ENCODE results near the gene SFXN5. TPM values are rescaled to one million over a fixed set of nuclear protein-coding genes. Genes with fewer than 3 reads are reported as not detected.
"Not testable (repeated sequence)": the region's sequence is repeated elsewhere in the genome, so short reads cannot be mapped to it uniquely, and the experiment has no call there.

The SFXN5 gene
- total and polyA plus RNA-seq, 3 donors from 2014 or later: 24.0 to 32.2 (median 25.4) TPM

- no peak for DNase-seq
- Histone ChIP-seq H3K4me1 (peaks cover 17% of the 10 kb centered on the region), H3K9me3 (no peaks in the 10 kb centered on the region), H3K27ac (peak overlapping the region in 1 of 2 donors; percentile 94), H3K27me3 (no peaks in the 10 kb centered on the region), H3K36me3 (ENCODE audit: low read depth, missing control alignments) (no peaks in the 10 kb centered on the region), H3K4me3 (peak overlapping the region; percentile 77 to 78)
- intact Hi-C loops (cut with DNase I; ENCODE audit: low total_unique reads): no loop called here
- 11 to 13% methylated on average over 29 of the region's 29 CpGs for WGBS, 2 donors
- TF ChIP-seq CTCF (IDR thresholded peaks at IDR 0.05) (no peak), POLR2A (IDR thresholded peaks at IDR 0.05) (no peak)
Measured at GRCh38 chr2:73069855-73070642, 1.5 kb downstream of the SFXN5 start.

- no peaks in the 10 kb centered on the region for H3K27me3 ChIP-seq
- no peak for DNase-seq
- no peak overlapping the region for H3K27ac ChIP-seq
- 52 to 58% methylated on average over 7 of the region's 7 CpGs for WGBS, 2 donors
- peaks cover 17% of the 10 kb centered on the region for H3K4me1 ChIP-seq
- peak overlapping the region in 1 of 2 donors; percentile 78 for H3K4me3 ChIP-seq
- intact Hi-C loops (cut with DNase I; ENCODE audit: low total_unique reads): no loop called here
- no peak for TF ChIP-seq POLR2A (IDR thresholded peaks at IDR 0.05)
- TF ChIP-seq CTCF (IDR thresholded peaks at IDR 0.05): no peak
- no peaks in the 10 kb centered on the region for H3K36me3 ChIP-seq (ENCODE audit: low read depth, missing control alignments)
- no peaks in the 10 kb centered on the region for H3K9me3 ChIP-seq
Measured at GRCh38 chr2:73069041-73069854, 2.3 kb downstream of the SFXN5 start.

- Histone ChIP-seq H3K27ac (no peak overlapping the region), H3K9me3 (no peaks in the 10 kb centered on the region), H3K36me3 (ENCODE audit: low read depth, missing control alignments) (no peaks in the 10 kb centered on the region), H3K4me1 (peaks cover 17% of the 10 kb centered on the region), H3K4me3 (no peak overlapping the region), H3K27me3 (no peaks in the 10 kb centered on the region)
- WGBS, 2 donors: 87 to 97% methylated on average over 2 of the region's 2 CpGs
- TF ChIP-seq POLR2A (IDR thresholded peaks at IDR 0.05) (no peak), CTCF (IDR thresholded peaks at IDR 0.05) (no peak)
- intact Hi-C loops (cut with DNase I; ENCODE audit: low total_unique reads): no loop called here
- DNase-seq: no peak
Measured at GRCh38 chr2:73068147-73068546, 3.4 kb downstream of the SFXN5 start.

GRCh38 chr2:73067043-73067442 is 4.5 kb downstream of the SFXN5 start:
- no peak overlapping the region for H3K4me3 ChIP-seq
- no peaks in the 10 kb centered on the region for H3K27me3 ChIP-seq
- no peak overlapping the region for H3K27ac ChIP-seq
- no peak for DNase-seq
- no peaks in the 10 kb centered on the region for H3K36me3 ChIP-seq (ENCODE audit: low read depth, missing control alignments)
- intact Hi-C loops (cut with DNase I; ENCODE audit: low total_unique reads): no loop called here
- TF ChIP-seq POLR2A (IDR thresholded peaks at IDR 0.05) (no peak), CTCF (IDR thresholded peaks at IDR 0.05) (no peak)
- peaks cover 11% of the 10 kb centered on the region for H3K4me1 ChIP-seq
- 90 to 94% methylated on average over 2 of the region's 2 CpGs for WGBS, 2 donors
- no peaks in the 10 kb centered on the region for H3K9me3 ChIP-seq

- H3K4me1 ChIP-seq; H3K36me3 ChIP-seq (ENCODE audit: low read depth, missing control alignments); H3K27ac ChIP-seq; DNase-seq; intact Hi-C loops (cut with DNase I; ENCODE audit: low total_unique reads); H3K4me3 ChIP-seq; H3K27me3 ChIP-seq; H3K9me3 ChIP-seq: not testable (repeated sequence)
- 91 to 96% methylated on average over 5 of the region's 5 CpGs for WGBS, 2 donors
Measured at GRCh38 chr2:73065070-73065469, 6.4 kb downstream of the SFXN5 start.

Data from testis (tissue), 3 donors.